Fibroblast of lung (primary cell): ENCODE results near the gene LSM12. TPM values are rescaled to one million over a fixed set of nuclear protein-coding genes. Genes with fewer than 3 reads are reported as not detected.

Source experiments
- DNase-seq, 2 donors: peaks; one replicate each; pipeline versions ENCODE4 v3.0.0 to v3.0.0-alpha.2; 2010; ENCODE audit warnings: low read depth in 2 of 2
- H2AFZ ChIP-seq: 2 replicates; pipeline ENCODE4 v1.5.1; 2012; ENCODE audit warnings: low read length, control low read depth, inconsistent platforms
- H3K27ac ChIP-seq: 2 replicates; pipeline ENCODE4 v1.5.1; 2011; ENCODE audit warnings: low read length, control low read depth; ENCODE audit not compliant: insufficient read depth
- H3K27me3 ChIP-seq: 2 replicates; pipeline ENCODE4 v1.5.1; 2011; ENCODE audit warnings: mild to moderate bottlenecking, low read length; ENCODE audit not compliant: control insufficient read depth, insufficient read depth
- H3K36me3 ChIP-seq: 2 replicates; pipeline ENCODE4 v1.5.1; 2011; ENCODE audit warnings: low read length; ENCODE audit not compliant: control insufficient read depth, insufficient read depth
- H3K4me1 ChIP-seq: 2 replicates; pipeline ENCODE4 v1.5.1; 2011; ENCODE audit warnings: low read length; ENCODE audit not compliant: control insufficient read depth, insufficient read depth; ENCODE audit errors: extremely low read depth
- H3K4me2 ChIP-seq: 2 replicates; pipeline ENCODE4 v1.5.1; 2011; ENCODE audit warnings: low read length, control low read depth; ENCODE audit not compliant: insufficient read depth; ENCODE audit errors: extremely low read depth
- H3K4me3 ChIP-seq, 4 experiments: fragments of 200-600 bp in 1 of 4; sonication (generic) in 1 of 4; replicated peaks in 1 of 4; 2 replicates each; pipeline ENCODE4 v1.5.1; 2011 to 2016; ENCODE audit warnings: low read length in 4 of 4, low read depth in 3 of 4, mild to moderate bottlenecking in 3 of 4, control low read depth in 2 of 4, inconsistent platforms in 1 of 4, mixed read lengths in 1 of 4; ENCODE audit not compliant: insufficient read depth in 1 of 4; ENCODE audit errors: control extremely low read depth in 1 of 4
- H3K79me2 ChIP-seq: 2 replicates; pipeline ENCODE4 v1.5.1; 2012; ENCODE audit warnings: mild to moderate bottlenecking, low read length, inconsistent platforms; ENCODE audit not compliant: control insufficient read depth, insufficient read depth
- H3K9ac ChIP-seq: 2 replicates; pipeline ENCODE4 v1.5.1; 2011; ENCODE audit warnings: mild to moderate bottlenecking, low read length, control low read depth; ENCODE audit not compliant: insufficient read depth
- H3K9me3 ChIP-seq: 2 replicates; pipeline ENCODE4 v1.5.1; 2012; ENCODE audit warnings: low read depth, low read length; ENCODE audit not compliant: control insufficient read depth, insufficient read depth
- H4K20me1 ChIP-seq: 2 replicates; pipeline ENCODE4 v1.5.1; 2011; ENCODE audit warnings: low read length; ENCODE audit not compliant: control insufficient read depth, insufficient read depth; ENCODE audit errors: extremely low read depth
- EZH2 ChIP-seq: IDR thresholded peaks from 2 replicates; pipeline ENCODE4 v1.5.1; 2012; ENCODE audit warnings: low read length, control low read depth, mild to moderate bottlenecking; ENCODE audit errors: missing control alignments
- polyA plus RNA-seq, 2 donors: library from polyadenylated mRNA; depleted of rRNA in 1 of 2; stranded (reverse) in 1 of 2; unstranded in 1 of 2; fragments of >200 nt; gene quantifications; 2 replicates each; pipeline ENCODE4 v1.2.1, GENCODE V29; 2011 to 2012; ENCODE audit warnings: missing spikeins in 1 of 2
- total RNA-seq: library from RNA; depleted of rRNA; stranded (reverse); fragments of >200 nt; gene quantifications from 2 replicates; pipeline ENCODE4 v1.2.1, GENCODE V29; 2014
- TF ChIP-seq, protein P1 (sequence below), 2 donors: IDR thresholded peaks in 1 of 2; conservative IDR thresholded peaks in 1 of 2; 1 replicate in 1 of 2; 2 replicates in 1 of 2; pipeline ENCODE4 v1.5.1; 2011 to 2012; ENCODE audit warnings: low read length in 2 of 2, control low read depth in 1 of 2, inconsistent platforms in 1 of 2, low read depth in 1 of 2, mild to moderate bottlenecking in 1 of 2

The LSM12 gene
- total and polyA plus RNA-seq, 2 donors (not counting 1 experiment from before 2014, with no cell fraction given): 25.6 to 79.3 TPM

DNA sequence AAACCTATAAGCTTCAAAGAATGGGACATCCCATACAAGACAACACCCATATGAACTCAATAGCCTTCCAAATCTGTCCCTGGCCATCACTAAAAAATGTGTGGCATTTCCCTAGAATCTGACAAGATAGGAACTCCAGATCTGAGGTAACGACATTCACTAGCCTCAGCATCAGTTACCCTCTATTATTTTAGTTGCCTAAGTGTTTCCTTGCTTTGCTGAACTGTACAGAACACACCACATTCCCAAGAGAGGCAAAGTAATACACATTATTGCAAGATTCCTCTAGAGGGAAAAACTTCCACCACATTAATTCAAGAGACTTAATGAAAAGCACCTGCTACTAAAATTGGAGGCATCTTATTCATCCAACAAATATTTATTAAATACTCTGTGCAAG lies 5.0 kb downstream of the LSM12 start:
- H3K4me3 ChIP-seq: no peak overlapping the region
- TF ChIP-seq EZH2: no peak
- TF ChIP-seq, protein P1, sequence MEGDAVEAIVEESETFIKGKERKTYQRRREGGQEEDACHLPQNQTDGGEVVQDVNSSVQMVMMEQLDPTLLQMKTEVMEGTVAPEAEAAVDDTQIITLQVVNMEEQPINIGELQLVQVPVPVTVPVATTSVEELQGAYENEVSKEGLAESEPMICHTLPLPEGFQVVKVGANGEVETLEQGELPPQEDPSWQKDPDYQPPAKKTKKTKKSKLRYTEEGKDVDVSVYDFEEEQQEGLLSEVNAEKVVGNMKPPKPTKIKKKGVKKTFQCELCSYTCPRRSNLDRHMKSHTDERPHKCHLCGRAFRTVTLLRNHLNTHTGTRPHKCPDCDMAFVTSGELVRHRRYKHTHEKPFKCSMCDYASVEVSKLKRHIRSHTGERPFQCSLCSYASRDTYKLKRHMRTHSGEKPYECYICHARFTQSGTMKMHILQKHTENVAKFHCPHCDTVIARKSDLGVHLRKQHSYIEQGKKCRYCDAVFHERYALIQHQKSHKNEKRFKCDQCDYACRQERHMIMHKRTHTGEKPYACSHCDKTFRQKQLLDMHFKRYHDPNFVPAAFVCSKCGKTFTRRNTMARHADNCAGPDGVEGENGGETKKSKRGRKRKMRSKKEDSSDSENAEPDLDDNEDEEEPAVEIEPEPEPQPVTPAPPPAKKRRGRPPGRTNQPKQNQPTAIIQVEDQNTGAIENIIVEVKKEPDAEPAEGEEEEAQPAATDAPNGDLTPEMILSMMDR (conservative IDR thresholded peaks at IDR 0.05 in 1 of 2, IDR thresholded peaks at IDR 0.05 in 1 of 2; ENCODE audit: low read depth in 1 of 2, low read length in 2 of 2): no peak
- H3K27ac ChIP-seq: no peak overlapping the region
- H3K36me3 ChIP-seq: peaks cover 12% of the 10 kb centered on the region
- no peaks in the 10 kb centered on the region for H3K27me3 ChIP-seq
- no peak overlapping the region for H2AFZ ChIP-seq
- no peak for DNase-seq
- H3K4me1 ChIP-seq: peaks cover 6% of the 10 kb centered on the region
- H4K20me1 ChIP-seq: peaks cover 2% of the 10 kb centered on the region
- H3K4me2 ChIP-seq: no peak overlapping the region
- H3K79me2 ChIP-seq: peaks cover 81% of the 10 kb centered on the region
- peak overlapping the region; percentile 7 for H3K9ac ChIP-seq
- no peaks in the 10 kb centered on the region for H3K9me3 ChIP-seq

DNA sequence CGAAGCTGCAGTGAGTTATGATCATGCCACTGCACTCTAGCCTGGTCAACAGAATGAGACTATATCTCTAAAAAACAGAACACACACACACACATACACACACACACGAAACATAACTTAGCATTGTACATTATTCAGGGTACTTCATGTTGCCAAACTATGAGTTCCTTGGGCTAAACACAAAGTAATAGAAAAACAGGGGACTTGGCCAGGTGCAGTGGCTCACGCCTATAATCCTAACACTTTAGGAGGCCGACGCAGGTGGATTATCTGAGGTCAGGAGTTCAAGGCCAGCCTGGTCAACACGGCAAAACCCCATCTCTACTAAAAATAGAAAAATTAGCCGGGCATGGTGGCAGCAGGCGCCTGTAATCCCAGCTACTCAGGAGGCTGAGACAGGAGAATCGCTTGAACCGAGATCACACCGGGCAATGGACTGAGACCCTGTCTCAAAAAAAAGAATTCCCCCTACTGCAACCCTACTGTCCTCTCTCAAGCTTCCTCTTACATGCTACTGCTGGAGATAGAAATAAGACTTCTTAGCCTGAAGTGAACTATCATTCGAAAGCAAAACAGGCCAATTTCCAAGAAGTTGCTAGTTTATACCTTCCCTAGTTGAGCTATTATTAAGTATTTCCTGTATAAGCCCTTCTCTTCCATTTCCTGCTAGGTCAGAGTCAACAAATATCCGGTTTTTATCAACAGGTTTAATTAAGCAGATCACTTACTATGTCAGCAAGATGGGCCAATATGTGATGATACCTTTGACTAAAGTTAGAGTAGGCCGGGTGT lies 7.2 kb downstream of the LSM12 start:
- Histone ChIP-seq H3K9me3 (no peaks in the 10 kb centered on the region), H3K36me3 (peaks cover 15% of the 10 kb centered on the region), H3K27ac (no peak overlapping the region), H2AFZ (no peak overlapping the region), H3K9ac (no peak overlapping the region), H4K20me1 (peaks cover 2% of the 10 kb centered on the region), H3K4me2 (no peak overlapping the region), H3K4me1 (peaks cover 3% of the 10 kb centered on the region), H3K79me2 (peaks cover 76% of the 10 kb centered on the region), H3K27me3 (no peaks in the 10 kb centered on the region), H3K4me3 (no peak overlapping the region)
- DNase-seq: no peak
- TF ChIP-seq, protein P1 (conservative IDR thresholded peaks at IDR 0.05 in 1 of 2, IDR thresholded peaks at IDR 0.05 in 1 of 2; ENCODE audit: low read depth in 1 of 2, low read length in 2 of 2): no peak
- no peak for TF ChIP-seq EZH2

DNA sequence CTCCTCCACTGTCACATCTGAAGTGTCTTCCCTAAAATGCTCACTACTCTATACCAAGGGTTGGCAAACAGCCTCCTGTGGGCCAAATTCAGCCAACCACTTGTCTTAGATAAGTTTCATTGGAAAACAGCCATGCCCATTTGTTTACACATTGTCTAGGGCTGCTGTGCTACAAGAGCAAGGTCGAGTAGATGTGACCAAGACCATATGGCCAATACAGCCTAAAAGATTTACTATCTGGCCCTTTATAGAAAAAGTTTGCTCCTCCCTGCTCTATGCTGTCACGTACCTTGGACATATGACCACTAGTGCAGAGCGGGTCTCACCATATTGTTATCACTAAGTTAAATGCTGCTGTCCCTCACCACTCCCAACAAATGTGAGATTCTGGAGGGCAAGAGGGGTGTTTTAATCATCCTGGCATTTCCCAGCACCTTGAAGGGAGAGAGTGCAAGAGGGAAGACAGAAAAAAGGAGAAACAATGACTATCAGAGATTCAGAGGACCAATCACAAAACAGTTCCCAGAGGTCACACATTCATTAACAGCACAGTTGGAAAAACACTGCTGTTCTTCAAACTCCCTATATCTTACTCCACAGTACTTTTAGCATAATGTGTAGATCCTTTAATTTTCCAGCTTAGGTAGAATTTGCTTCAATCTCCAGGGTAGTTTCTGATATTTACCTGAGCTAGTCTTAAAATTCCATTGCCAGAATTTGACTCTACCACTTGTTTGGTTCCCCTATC lies 13.2 kb downstream of the LSM12 start:
- H3K79me2 ChIP-seq: peaks cover 49% of the 10 kb centered on the region
- no peaks in the 10 kb centered on the region for H4K20me1 ChIP-seq

More for the DNA sequence above, 13.2 kb downstream of the LSM12 start:
- Histone ChIP-seq H3K4me1 (no peaks in the 10 kb centered on the region), H3K36me3 (peaks cover 8% of the 10 kb centered on the region), H3K27ac (no peak overlapping the region), H3K4me3 (no peak overlapping the region), H2AFZ (no peak overlapping the region), H3K27me3 (no peaks in the 10 kb centered on the region), H3K4me2 (no peak overlapping the region), H3K9ac (no peak overlapping the region), H3K9me3 (no peaks in the 10 kb centered on the region)
- peak in 1 of 2 donors; percentile 19 for DNase-seq
- TF ChIP-seq EZH2: no peak
- TF ChIP-seq, protein P1 (conservative IDR thresholded peaks at IDR 0.05 in 1 of 2, IDR thresholded peaks at IDR 0.05 in 1 of 2; ENCODE audit: low read depth in 1 of 2, low read length in 2 of 2): no peak
